ENCODE results near the gene KMO.

KMO gene

GRCh38 chr1:241520080-241520465 is 12.1 kb upstream of the KMO start:
- H2AFZ ChIP-seq (ENCODE audit: low read length), result peak overlapping the region; percentile 84

GRCh38 chr1:241521718-241522117 is 10.5 kb upstream of the KMO start:
- TF ChIP-seq CTCF (conservative IDR thresholded peaks at IDR 0.05; ENCODE audit: low read length) (no peak), EZH2phosphoT487 (IDR thresholded peaks at IDR 0.05; ENCODE audit: borderline replicate concordance) (no peak)
- Histone ChIP-seq H3K4me2 (ENCODE audit: low read depth, low read length, poor library complexity, severe bottlenecking) (no peak overlapping the region), H3K27me3 (ENCODE audit: insufficient read depth, low read length, poor library complexity, severe bottlenecking) (peaks cover 53% of the 10 kb centered on the region), H3K9ac (ENCODE audit: low read depth, low read length, poor library complexity, severe bottlenecking) (no peak overlapping the region), H3K9me3 (ENCODE audit: insufficient read depth, low read depth, low read length) (no peaks in the 10 kb centered on the region), H3K4me3 (ENCODE audit: low read length, poor library complexity, severe bottlenecking) (no peak overlapping the region), H4K20me1 (ENCODE audit: insufficient read depth, low read length, poor library complexity, severe bottlenecking) (peaks cover 24% of the 10 kb centered on the region), H3K4me1 (ENCODE audit: insufficient read depth, low read length, poor library complexity, severe bottlenecking) (peaks cover 6% of the 10 kb centered on the region), H3F3A (ENCODE audit: low read depth) (no peaks in the 10 kb centered on the region), H2AFZ (ENCODE audit: low read length) (no peak overlapping the region), H3K9me2 (replicated peaks; ENCODE audit: low read depth, low read length) (no peaks in the 10 kb centered on the region), H3K79me2 (ENCODE audit: insufficient read depth, low read length) (peaks cover 25% of the 10 kb centered on the region), H3K36me3 (ENCODE audit: insufficient read depth, low read length) (no peaks in the 10 kb centered on the region)

More at GRCh38 chr1:241520080-241520465, 12.1 kb upstream of the KMO start:
- Histone ChIP-seq H3K4me3 (ENCODE audit: low read length, poor library complexity, severe bottlenecking) (peak overlapping the region; percentile 89), H3K4me1 (ENCODE audit: insufficient read depth, low read length, poor library complexity, severe bottlenecking) (peaks cover 11% of the 10 kb centered on the region), H3K4me2 (ENCODE audit: low read depth, low read length, poor library complexity, severe bottlenecking) (peak overlapping the region; percentile 71), H3K9me2 (replicated peaks; ENCODE audit: low read depth, low read length) (no peaks in the 10 kb centered on the region), H4K20me1 (ENCODE audit: insufficient read depth, low read length, poor library complexity, severe bottlenecking) (peaks cover 24% of the 10 kb centered on the region), H3K9me3 (ENCODE audit: insufficient read depth, low read depth, low read length) (no peaks in the 10 kb centered on the region), H3F3A (ENCODE audit: low read depth) (no peaks in the 10 kb centered on the region), H3K27me3 (ENCODE audit: insufficient read depth, low read length, poor library complexity, severe bottlenecking) (peaks cover 41% of the 10 kb centered on the region), H3K9ac (ENCODE audit: low read depth, low read length, poor library complexity, severe bottlenecking) (peak overlapping the region; percentile 56), H3K79me2 (ENCODE audit: insufficient read depth, low read length) (peaks cover 34% of the 10 kb centered on the region), H3K36me3 (ENCODE audit: insufficient read depth, low read length) (no peaks in the 10 kb centered on the region)
- TF ChIP-seq EZH2phosphoT487 (IDR thresholded peaks at IDR 0.05; ENCODE audit: borderline replicate concordance) (no peak), CTCF (conservative IDR thresholded peaks at IDR 0.05; ENCODE audit: low read length) (no peak)

GRCh38 chr1:241525026-241525425 is 7.2 kb upstream of the KMO start:
- H3K36me3 ChIP-seq (ENCODE audit: insufficient read depth, low read length), result no peaks in the 10 kb centered on the region
- H3K27me3 ChIP-seq (ENCODE audit: insufficient read depth, low read length, poor library complexity, severe bottlenecking), result peaks cover 63% of the 10 kb centered on the region
- no peak overlapping the region for H3K9ac ChIP-seq (ENCODE audit: low read depth, low read length, poor library complexity, severe bottlenecking)
- H3K79me2 ChIP-seq (ENCODE audit: insufficient read depth, low read length), result no peaks in the 10 kb centered on the region
- no peaks in the 10 kb centered on the region for H3K4me1 ChIP-seq (ENCODE audit: insufficient read depth, low read length, poor library complexity, severe bottlenecking)
- H3F3A ChIP-seq (ENCODE audit: low read depth), result no peaks in the 10 kb centered on the region
- TF ChIP-seq CTCF (conservative IDR thresholded peaks at IDR 0.05; ENCODE audit: low read length), result no peak
- TF ChIP-seq EZH2phosphoT487 (IDR thresholded peaks at IDR 0.05; ENCODE audit: borderline replicate concordance), result no peak
- no peaks in the 10 kb centered on the region for H3K9me2 ChIP-seq (replicated peaks; ENCODE audit: low read depth, low read length)
- no peaks in the 10 kb centered on the region for H3K9me3 ChIP-seq (ENCODE audit: insufficient read depth, low read depth, low read length)
- H3K4me3 ChIP-seq (ENCODE audit: low read length, poor library complexity, severe bottlenecking), result no peak overlapping the region
- no peaks in the 10 kb centered on the region for H4K20me1 ChIP-seq (ENCODE audit: insufficient read depth, low read length, poor library complexity, severe bottlenecking)
- H3K4me2 ChIP-seq (ENCODE audit: low read depth, low read length, poor library complexity, severe bottlenecking), result no peak overlapping the region
- H2AFZ ChIP-seq (ENCODE audit: low read length), result no peak overlapping the region
